GM19099 (cell line): Measurements from ENCODE around the gene CTLA4.

Experiments
- POLR2A ChIP-seq: IDR thresholded peaks from 3 replicates; pipeline ENCODE4 v1.6.1; 2011; ENCODE audit warnings: low read depth; ENCODE audit not compliant: insufficient read length; ENCODE audit errors: extremely low read depth

Gene CTLA4

GRCh38 chr2:203849010-203849409, 18.6 kb upstream of the CTLA4 start:
- TF ChIP-seq POLR2A, result no peak

- no peak for TF ChIP-seq POLR2A
These were observed 14.8 kb upstream of the CTLA4 start for GRCh38 chr2:203852760-203853159.

GRCh38 chr2:203853271-203853670, 14.3 kb upstream of the CTLA4 start:
- no peak for TF ChIP-seq POLR2A

GRCh38 chr2:203853722-203854121, 13.8 kb upstream of the CTLA4 start:
- no peak for TF ChIP-seq POLR2A

GRCh38 chr2:203855274-203855673, 12.3 kb upstream of the CTLA4 start:
- no peak for TF ChIP-seq POLR2A

GRCh38 chr2:203857656-203858055, 9.9 kb upstream of the CTLA4 start:
- TF ChIP-seq POLR2A, result no peak

- no peak for TF ChIP-seq POLR2A
These were observed 9.4 kb upstream of the CTLA4 start for GRCh38 chr2:203858176-203858575.

- TF ChIP-seq POLR2A, result no peak
These were observed 8.4 kb upstream of the CTLA4 start for GRCh38 chr2:203859030-203859789.

GRCh38 chr2:203861197-203861596, 6.4 kb upstream of the CTLA4 start:
- no peak for TF ChIP-seq POLR2A

- TF ChIP-seq POLR2A, result no peak
These were observed 6.0 kb upstream of the CTLA4 start for GRCh38 chr2:203861607-203862006.

- no peak for TF ChIP-seq POLR2A
These were observed 1.9 kb downstream of the CTLA4 start for GRCh38 chr2:203869223-203870042.

- TF ChIP-seq POLR2A, result no peak
These were observed 2.9 kb downstream of the CTLA4 start for GRCh38 chr2:203870481-203870880.

GRCh38 chr2:203870941-203871340, 3.4 kb downstream of the CTLA4 start:
- TF ChIP-seq POLR2A, result no peak

GRCh38 chr2:203871371-203871983, 3.9 kb downstream of the CTLA4 start:
- no peak for TF ChIP-seq POLR2A

- TF ChIP-seq POLR2A, result no peak
These were observed 5.9 kb downstream of the CTLA4 start for GRCh38 chr2:203873461-203873860.
